A549 (cell line): ENCODE measurements around the gene COL5A1.

Source experiments
- CHD4 ChIP-seq: fragments of 200-600 bp; sonication (generic); IDR thresholded peaks from 2 replicates; pipeline ENCODE4 v1.6.1; 2016; ENCODE audit warnings: antibody characterized with exemption, mild to moderate bottlenecking, borderline replicate concordance
- CTCF ChIP-seq: fragments of >200 bp; sonication (Bioruptor Twin); formaldehyde crosslinking; IDR thresholded peaks from 3 replicates; pipeline ENCODE4 v1.5.1; 2016
- HOXA7 ChIP-seq: fragments of 250-450 bp; sonication (Bioruptor Pico); IDR thresholded peaks from 2 replicates; pipeline ENCODE4 v1.5.0; 2020; ENCODE audit warnings: mild to moderate bottlenecking, moderate library complexity
- JUN ChIP-seq, 2 experiments: fragments of >200 bp; sonication (Bioruptor Twin); formaldehyde crosslinking; IDR thresholded peaks; 2 replicates in 1 of 2; 3 replicates in 1 of 2; pipeline ENCODE4 v1.6.1; 2016 to 2017
- MAFK ChIP-seq: fragments of 450-650 bp; IDR thresholded peaks from 2 replicates; pipeline ENCODE4 v1.6.1; 2014; ENCODE audit not compliant: partially characterized antibody
- NPAS2 ChIP-seq: fragments of 250-450 bp; sonication (Bioruptor Pico); IDR thresholded peaks from 2 replicates; pipeline ENCODE4 v1.8.0; 2022; ENCODE audit warnings: mild to moderate bottlenecking, moderate library complexity, borderline replicate concordance
- USF2 ChIP-seq: fragments of 450-650 bp; IDR thresholded peaks from 2 replicates; pipeline ENCODE4 v1.6.1; 2014; ENCODE audit warnings: antibody characterized with exemption
- ZFP36 ChIP-seq: fragments of 450-650 bp; IDR thresholded peaks from 2 replicates; pipeline ENCODE4 v1.6.1; 2014; ENCODE audit warnings: borderline replicate concordance; ENCODE audit not compliant: partially characterized antibody

GRCh38 chr9:134693641-134694367 lies 52.2 kb downstream of the COL5A1 start:
- no peak for TF ChIP-seq CTCF
- TF ChIP-seq NPAS2 (CRISPR knock-in tag), result no peak
- no peak for TF ChIP-seq CHD4
- no peak for TF ChIP-seq JUN (IDR thresholded peaks at IDR 0.05)
- TF ChIP-seq HOXA7, result no peak
- no peak for TF ChIP-seq USF2
- no peak for TF ChIP-seq ZFP36
- no peak for TF ChIP-seq MAFK
